Duodenal mucosa (tissue), 2 donors: ENCODE measurements around the gene FARP1.

Source experiments
- H3K27ac ChIP-seq: one replicate; pipeline ENCODE4 v1.7.0; 2013; ENCODE audit warnings: low read depth, low read length
- H3K27me3 ChIP-seq, 2 donors: one replicate each; pipeline ENCODE4 v1.7.0; 2013; ENCODE audit warnings: low read length in 2 of 2, control low read depth in 1 of 2; ENCODE audit not compliant: insufficient read depth in 2 of 2, control insufficient read depth in 1 of 2
- H3K36me3 ChIP-seq, 2 donors: one replicate each; pipeline ENCODE4 v1.7.0; 2013; ENCODE audit warnings: low read length in 2 of 2, control low read depth in 1 of 2; ENCODE audit not compliant: insufficient read depth in 2 of 2, control insufficient read depth in 1 of 2
- H3K4me1 ChIP-seq, 2 donors: one replicate each; pipeline ENCODE4 v1.7.0; 2013; ENCODE audit warnings: low read length in 2 of 2, control low read depth in 1 of 2; ENCODE audit not compliant: insufficient read depth in 2 of 2, control insufficient read depth in 1 of 2
- H3K4me3 ChIP-seq, 2 donors: one replicate each; pipeline ENCODE4 v1.7.0; 2013; ENCODE audit warnings: low read length in 2 of 2, low read depth in 1 of 2
- H3K9ac ChIP-seq, 2 donors: one replicate each; pipeline ENCODE4 v1.7.0; 2013; ENCODE audit warnings: low read length in 2 of 2, low read depth in 1 of 2
- H3K9me3 ChIP-seq, 2 donors: one replicate each; pipeline ENCODE4 v1.7.0; 2013; ENCODE audit warnings: low read length in 2 of 2, control low read depth in 1 of 2; ENCODE audit not compliant: control insufficient read depth in 1 of 2

The FARP1 gene

GRCh38 chr13:98348466-98349200 lies 205.7 kb downstream of the FARP1 start:
- no peaks in the 10 kb centered on the region for H3K27me3 ChIP-seq
- H3K9me3 ChIP-seq, result no peaks in the 10 kb centered on the region
- no peak overlapping the region for H3K27ac ChIP-seq
- no peaks in the 10 kb centered on the region for H3K4me1 ChIP-seq
- no peaks in the 10 kb centered on the region for H3K36me3 ChIP-seq
- H3K4me3 ChIP-seq, result no peak overlapping the region
- H3K9ac ChIP-seq, result no peak overlapping the region

DNA sequence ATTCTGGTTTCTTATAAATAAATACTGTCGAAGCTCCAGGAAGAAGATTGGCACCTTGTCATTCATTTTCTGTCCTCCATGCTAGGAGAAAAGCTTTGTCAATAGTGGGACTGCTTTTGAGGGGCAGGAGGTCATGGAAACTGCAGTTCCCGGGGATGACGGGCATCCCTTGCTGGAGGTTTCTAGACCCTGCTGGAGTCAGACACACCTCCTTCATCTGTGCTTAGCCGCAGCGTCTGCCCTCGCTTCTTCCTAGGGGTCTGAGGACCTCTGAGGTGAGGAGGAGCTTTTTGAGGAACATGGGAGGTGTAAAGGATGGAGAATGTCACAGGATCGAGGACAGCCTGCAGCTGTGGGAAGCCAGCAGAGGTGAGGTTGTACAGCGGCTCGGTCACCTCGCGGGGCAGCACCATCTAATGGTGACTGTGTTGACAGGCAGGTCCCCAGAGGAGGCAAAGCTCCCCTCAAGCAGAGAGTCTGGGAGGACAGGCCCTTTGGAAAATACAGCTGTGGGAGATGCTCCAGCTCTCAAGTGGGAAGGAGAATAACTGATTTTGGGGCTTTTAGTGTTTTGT lies 206.9 kb downstream of the FARP1 start:
- Histone ChIP-seq H3K9me3 (no peaks in the 10 kb centered on the region), H3K36me3 (no peaks in the 10 kb centered on the region), H3K9ac (no peak overlapping the region), H3K27ac (no peak overlapping the region), H3K27me3 (no peaks in the 10 kb centered on the region), H3K4me3 (no peak overlapping the region), H3K4me1 (no peaks in the 10 kb centered on the region)

DNA sequence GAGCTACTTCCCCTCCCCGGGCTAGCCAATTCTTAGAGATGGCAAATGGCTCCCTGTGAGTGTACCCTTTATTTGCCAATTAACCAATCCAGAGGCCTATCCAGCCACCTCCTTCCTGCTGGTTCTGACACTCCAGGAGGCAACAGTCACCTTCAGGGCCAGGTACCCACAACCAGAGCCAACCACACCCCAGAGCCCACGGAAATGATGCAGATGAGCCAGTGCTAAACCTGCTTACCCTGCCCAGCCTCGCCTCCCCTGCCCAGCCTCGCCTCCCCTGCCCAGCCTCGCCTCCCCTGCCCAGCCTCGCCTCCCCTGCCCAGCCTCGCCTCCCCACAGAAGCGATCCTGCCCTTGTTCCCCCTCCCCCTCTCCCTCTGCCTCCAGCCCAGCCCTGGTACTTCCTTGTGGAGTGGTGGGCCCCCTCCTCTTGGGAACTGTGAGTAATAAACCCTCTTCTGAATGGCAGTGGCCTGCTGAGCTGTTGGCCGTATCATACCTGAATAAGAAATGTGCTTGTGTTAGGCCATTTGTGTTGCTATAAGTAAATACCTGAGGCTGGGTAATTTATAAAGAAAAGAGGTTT lies 207.9 kb downstream of the FARP1 start:
- Histone ChIP-seq H3K9me3 (no peaks in the 10 kb centered on the region), H3K9ac (no peak overlapping the region), H3K4me1 (no peaks in the 10 kb centered on the region), H3K36me3 (no peaks in the 10 kb centered on the region), H3K27ac (no peak overlapping the region), H3K4me3 (no peak overlapping the region), H3K27me3 (no peaks in the 10 kb centered on the region)

- Histone ChIP-seq H3K27ac (no peak overlapping the region), H3K4me3 (no peak overlapping the region), H3K27me3 (no peaks in the 10 kb centered on the region), H3K9ac (no peak overlapping the region), H3K9me3 (no peaks in the 10 kb centered on the region), H3K36me3 (no peaks in the 10 kb centered on the region), H3K4me1 (no peaks in the 10 kb centered on the region)
Observed at GRCh38 chr13:98351636-98352035, 208.7 kb downstream of the FARP1 start.

- Histone ChIP-seq H3K4me1 (no peaks in the 10 kb centered on the region), H3K27ac (no peak overlapping the region), H3K27me3 (no peaks in the 10 kb centered on the region), H3K36me3 (no peaks in the 10 kb centered on the region), H3K9ac (no peak overlapping the region), H3K9me3 (no peaks in the 10 kb centered on the region), H3K4me3 (no peak overlapping the region)
Observed at GRCh38 chr13:98352226-98352625, 209.3 kb downstream of the FARP1 start.

DNA sequence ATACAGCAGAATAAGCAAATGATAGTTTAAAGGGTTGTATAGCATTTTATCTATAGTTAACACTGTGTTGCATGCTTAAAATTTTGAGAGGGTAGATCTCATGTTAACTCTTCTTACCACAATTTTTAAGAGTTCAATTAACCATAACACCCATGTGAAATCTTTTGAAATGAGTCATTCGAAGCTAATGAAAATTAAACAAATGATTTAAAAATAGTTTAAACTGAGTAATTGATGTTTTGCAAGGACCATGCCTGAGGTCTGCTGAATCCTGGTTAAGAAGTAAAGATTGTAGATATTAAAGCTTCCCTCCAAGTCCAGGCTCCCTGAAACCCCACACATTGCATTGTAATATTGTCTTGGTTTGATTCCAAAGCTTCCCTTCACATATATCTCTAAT lies 210.9 kb downstream of the FARP1 start:
- H3K27ac ChIP-seq, result no peak overlapping the region

GRCh38 chr13:98358937-98359336 lies 216.0 kb downstream of the FARP1 start:
- no peak overlapping the region for H3K27ac ChIP-seq
- no peaks in the 10 kb centered on the region for H3K27me3 ChIP-seq
- no peaks in the 10 kb centered on the region for H3K36me3 ChIP-seq
- H3K4me3 ChIP-seq, result no peak overlapping the region
- no peaks in the 10 kb centered on the region for H3K4me1 ChIP-seq
- H3K9ac ChIP-seq, result no peak overlapping the region
- no peaks in the 10 kb centered on the region for H3K9me3 ChIP-seq

More for the DNA sequence above, 210.9 kb downstream of the FARP1 start:
- Histone ChIP-seq H3K36me3 (no peaks in the 10 kb centered on the region), H3K4me1 (no peaks in the 10 kb centered on the region), H3K9ac (no peak overlapping the region), H3K4me3 (no peak overlapping the region), H3K27me3 (no peaks in the 10 kb centered on the region), H3K9me3 (no peaks in the 10 kb centered on the region)

DNA sequence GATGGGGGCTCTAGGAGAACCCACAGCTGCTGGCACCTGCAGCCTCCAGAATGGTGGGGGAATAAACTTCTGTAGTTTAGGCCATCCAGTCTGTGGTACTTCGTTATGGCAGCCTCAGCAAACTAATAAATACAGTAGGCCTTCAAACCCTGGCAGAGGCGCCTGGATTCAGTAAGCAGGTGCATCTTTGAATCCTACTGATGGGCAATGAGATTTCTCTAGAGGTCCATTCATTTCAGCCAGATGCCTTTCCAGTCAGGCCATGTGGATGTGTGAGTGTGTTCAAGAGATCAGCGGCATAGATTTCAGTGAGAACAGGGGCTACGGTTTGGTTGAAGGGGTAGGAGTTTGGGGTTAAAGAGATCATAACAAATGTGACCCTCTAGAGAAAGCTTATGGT lies 217.7 kb downstream of the FARP1 start:
- Histone ChIP-seq H3K9me3 (no peaks in the 10 kb centered on the region), H3K36me3 (no peaks in the 10 kb centered on the region), H3K9ac (no peak overlapping the region), H3K4me1 (no peaks in the 10 kb centered on the region), H3K27ac (no peak overlapping the region), H3K4me3 (no peak overlapping the region), H3K27me3 (no peaks in the 10 kb centered on the region)

DNA sequence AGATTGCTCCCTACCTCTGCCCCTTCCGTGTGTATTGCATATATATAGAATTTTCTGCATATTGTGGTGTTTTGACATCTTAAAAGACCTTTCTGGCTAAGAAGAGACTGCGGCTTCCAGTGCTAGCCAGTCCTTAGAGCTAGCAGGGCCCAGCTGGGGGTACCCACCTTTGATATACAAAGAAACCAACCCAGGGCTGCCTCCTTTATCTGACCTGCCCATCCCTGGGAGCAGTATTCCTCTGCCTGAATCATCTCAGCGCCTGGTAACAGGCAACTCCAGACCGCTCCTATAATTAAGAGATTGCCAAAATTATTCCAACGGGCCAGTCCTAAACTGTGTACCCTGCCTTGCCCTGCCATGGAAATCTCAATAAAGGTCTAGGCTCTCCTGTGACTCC lies 220.4 kb downstream of the FARP1 start:
- H3K4me3 ChIP-seq, result no peak overlapping the region
- no peaks in the 10 kb centered on the region for H3K36me3 ChIP-seq
- H3K4me1 ChIP-seq, result no peaks in the 10 kb centered on the region
- no peak overlapping the region for H3K9ac ChIP-seq
- no peaks in the 10 kb centered on the region for H3K9me3 ChIP-seq
- no peak overlapping the region for H3K27ac ChIP-seq
- no peaks in the 10 kb centered on the region for H3K27me3 ChIP-seq

DNA sequence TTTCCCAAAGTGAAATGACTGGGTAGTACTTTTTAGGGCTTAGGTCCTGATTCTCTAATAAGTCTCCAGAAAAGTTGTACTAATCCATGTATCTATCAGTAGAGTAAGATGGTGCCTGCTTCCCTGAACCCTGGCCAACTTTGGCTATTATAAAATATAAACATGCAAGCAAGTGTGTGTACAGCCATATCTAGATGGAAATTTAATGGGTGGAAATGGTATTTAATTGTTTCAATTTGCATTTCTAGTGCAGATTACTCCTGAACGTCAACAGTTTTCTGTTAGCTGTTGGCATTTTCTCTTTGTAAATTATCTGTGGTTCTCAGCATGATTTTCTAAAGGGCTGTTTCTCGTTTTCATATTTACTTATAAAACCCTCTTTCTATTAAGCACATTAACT lies 221.3 kb downstream of the FARP1 start:
- Histone ChIP-seq H3K9ac (no peak overlapping the region), H3K27ac (no peak overlapping the region), H3K4me1 (no peaks in the 10 kb centered on the region), H3K4me3 (no peak overlapping the region), H3K36me3 (no peaks in the 10 kb centered on the region), H3K27me3 (no peaks in the 10 kb centered on the region), H3K9me3 (no peaks in the 10 kb centered on the region)
